NCI-H1105 (cell line): ENCODE measurements around the gene NFIB.

ENCODE experiments used
- DNase-seq: peaks from one replicate; lab custom pipeline; 2025; lab: John Stamatoyannopoulos, UW

NFIB gene

DNA sequence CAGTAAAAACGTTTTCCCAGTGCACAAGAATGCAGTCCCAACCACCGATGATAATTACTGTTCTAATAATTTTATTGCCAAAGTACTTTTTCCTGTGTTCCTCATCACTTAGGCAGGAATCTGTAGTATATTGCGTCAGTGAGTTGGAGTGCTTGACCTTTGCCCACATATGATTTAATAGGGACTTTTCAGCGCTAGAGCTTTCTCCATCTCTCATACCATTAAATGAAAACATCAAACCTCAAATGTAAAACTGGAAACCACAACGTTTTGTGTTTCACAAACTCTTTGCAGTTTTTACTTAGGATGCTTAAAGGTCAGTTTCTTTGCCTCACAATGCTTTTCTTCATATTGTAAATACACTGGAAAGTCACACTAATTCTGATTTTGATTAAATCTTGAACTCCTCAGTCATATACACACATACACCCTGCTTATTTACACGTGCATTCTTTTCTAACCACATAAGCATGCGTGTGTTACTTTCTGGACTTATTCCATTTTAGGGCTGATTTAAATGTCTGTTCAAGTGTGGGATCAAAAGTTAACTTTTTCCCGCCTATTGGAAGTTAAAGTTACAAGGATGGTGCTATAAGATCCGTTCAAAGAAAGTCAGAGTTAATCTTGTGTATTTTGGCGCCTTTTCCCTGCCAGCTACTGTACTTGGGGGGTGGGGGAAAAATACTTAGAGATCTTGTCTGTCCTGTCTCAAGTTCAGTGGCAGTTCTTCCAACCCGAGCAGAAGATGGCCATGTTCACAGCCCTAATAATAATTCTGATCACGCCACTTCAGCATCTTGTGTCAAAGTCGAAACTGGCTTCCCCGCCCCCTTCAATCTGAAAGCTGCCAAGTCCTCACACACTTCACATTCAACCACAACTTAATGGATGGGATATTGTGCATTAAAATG lies 6.6 kb upstream of the NFIB start:
- peak; percentile 44 for DNase-seq

- DNase-seq, result no peak
Observed at GRCh38 chr9:14318934-14319580, 5.1 kb upstream of the NFIB start.

GRCh38 chr9:14318361-14318760 lies 4.4 kb upstream of the NFIB start:
- DNase-seq, result no peak

GRCh38 chr9:14317667-14318320 lies 3.9 kb upstream of the NFIB start:
- no peak for DNase-seq

- DNase-seq, result no peak
Observed at GRCh38 chr9:14316602-14317300, 2.8 kb upstream of the NFIB start.

- peak; percentile 56 for DNase-seq
Observed at GRCh38 chr9:14315875-14316601, 2.1 kb upstream of the NFIB start.

GRCh38 chr9:14314929-14315874 lies 1.3 kb upstream of the NFIB start:
- peak; percentile 94 for DNase-seq

GRCh38 chr9:14314424-14314928 lies 535 bp upstream of the NFIB start:
- peak; percentile 89 for DNase-seq

DNA sequence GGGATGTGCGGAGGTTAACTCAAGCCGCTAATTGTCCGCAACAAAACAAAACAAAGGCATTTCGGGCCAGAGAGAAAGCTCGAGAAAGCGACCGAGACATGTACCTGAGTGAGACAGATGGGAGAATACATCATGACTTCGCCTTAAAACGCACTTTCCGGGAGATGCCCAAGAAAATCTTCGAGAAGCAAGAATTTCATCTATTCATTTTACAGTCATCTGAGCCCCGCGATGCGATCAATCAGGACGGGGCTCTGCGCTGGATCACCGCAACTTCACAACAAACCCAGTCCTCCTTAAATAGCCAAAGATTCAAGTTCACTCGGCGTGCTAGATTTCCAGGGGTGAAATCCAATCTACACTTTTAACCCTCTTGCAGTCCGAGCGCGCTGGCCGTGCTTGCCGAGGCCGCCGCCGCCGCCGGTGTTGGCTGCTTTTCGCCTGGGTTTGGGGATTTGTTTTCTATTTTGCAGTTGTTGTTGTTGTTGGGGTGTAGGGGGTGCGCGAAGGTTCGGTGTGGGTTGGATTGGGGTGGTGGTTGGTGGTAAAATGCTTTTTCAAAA lies 482 bp downstream of the NFIB start:
- DNase-seq, result peak; percentile 44

GRCh38 chr9:14312719-14313377 lies 1.1 kb downstream of the NFIB start:
- DNase-seq, result peak; percentile 74

DNA sequence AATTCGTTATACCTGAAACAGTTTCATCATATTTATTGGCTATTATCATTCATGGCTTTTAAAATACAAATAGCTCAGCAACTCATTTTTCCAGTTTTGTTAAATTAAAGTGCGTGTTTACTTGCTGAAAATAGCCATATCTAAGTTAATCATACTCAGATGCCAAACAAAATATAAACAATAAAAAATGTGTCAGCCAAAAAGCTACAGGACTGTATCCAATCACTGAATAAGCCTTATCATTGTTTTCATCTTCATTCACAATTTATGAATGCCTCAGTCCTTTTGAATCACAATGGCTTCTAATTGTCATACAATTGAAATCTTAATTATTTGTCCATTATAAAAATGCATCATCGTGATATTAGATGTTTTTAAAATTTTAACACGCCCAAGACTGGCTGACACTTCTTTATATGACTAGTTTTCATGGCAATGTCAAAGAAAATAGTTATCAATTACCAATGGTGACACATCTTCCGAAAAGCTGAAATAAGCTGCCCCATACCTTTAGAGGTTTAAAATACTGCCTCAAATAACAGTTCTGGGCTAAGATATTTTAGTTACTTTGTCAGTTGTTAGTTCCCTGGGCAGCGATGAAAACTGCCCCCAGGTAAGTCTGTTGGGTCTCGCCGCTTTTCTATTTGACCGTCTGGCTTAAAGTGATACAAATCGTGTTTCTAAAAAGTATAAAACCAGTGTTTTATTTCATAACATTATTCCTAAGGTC lies 1.8 kb downstream of the NFIB start:
- no peak for DNase-seq

DNA sequence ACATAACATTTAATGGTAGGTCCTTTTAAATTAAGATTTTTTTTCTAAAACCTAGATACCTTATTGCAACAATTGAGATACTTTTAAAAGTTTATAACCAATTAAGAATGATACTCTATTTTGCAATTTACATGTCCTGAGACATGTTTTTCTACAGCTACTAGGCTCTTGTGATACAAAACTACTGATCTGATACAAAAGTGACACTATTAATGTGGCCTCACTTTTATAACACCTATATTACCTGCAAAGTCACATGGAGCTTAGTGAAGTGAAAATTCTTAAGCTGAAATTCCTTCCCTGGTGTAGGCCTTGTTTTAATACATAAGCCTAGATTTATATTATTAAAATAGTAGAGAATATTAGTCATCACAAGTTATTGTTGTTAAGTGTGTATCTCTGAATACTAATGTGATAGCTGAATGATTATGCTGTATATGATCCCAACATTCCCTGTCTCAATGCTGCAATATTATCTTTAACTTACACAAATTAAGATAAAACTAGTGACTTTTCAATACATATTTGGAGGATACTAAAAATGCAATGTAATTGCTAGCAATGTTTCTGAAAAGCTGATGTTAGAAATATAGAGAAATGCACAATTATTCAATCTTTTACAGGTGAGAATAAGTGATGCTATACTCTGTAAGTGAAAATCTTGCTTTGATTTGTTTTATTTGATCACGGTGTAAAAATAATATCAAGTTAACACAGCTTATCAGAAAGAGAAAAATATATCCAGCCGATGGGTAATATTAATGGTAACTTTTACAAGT lies 2.6 kb downstream of the NFIB start:
- DNase-seq, result no peak

DNA sequence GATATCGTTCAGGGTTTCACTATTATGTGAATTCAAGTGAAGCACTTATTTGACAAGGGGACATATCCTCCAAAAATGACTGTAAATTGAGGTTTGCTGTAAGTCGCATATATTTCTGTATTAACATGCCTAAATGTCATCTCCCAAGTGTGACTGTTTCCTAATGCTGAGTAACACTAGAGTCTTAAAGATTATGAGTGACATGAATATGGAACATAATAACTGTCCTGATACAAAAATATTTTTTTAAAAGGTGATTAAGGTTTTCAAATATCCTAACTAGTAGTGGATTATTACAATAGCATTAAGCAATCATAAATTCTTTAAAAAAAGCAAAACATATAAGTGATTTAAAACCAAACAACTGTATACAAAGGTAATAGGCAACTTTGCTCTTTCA lies 3.6 kb downstream of the NFIB start:
- no peak for DNase-seq

DNA sequence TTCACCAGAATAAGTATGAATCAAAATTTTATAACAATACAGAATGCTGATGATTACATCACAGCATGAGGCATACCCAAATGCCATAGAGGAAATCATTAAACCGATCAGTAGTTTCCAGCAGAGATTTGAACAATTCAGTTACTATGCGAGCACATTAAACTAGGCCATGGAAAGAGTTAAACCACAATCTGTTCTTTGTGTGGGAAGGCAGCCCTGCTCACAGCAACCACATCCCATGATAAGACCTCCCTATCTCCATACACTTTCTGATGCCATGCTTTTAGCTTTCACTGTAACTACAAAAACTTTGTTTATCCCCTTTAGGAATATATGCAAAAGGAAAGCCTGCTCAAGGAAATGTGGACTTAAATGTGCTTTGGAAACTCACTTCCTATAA lies 4.5 kb downstream of the NFIB start:
- DNase-seq, result no peak

- DNase-seq, result no peak
Observed at GRCh38 chr9:14308853-14309145, 5.1 kb downstream of the NFIB start.

GRCh38 chr9:14307989-14308852 lies 5.7 kb downstream of the NFIB start:
- peak; percentile 36 for DNase-seq
